HG02588 (cell line): ENCODE measurements around the gene LRP8.

Source experiments
- ATAC-seq: cut with Tn5 transposase; IDR thresholded peaks from one replicate; pipeline ENCODE4 v1.9.1; 2021; ENCODE audit warnings: mild to moderate bottlenecking, moderate library complexity; ENCODE audit not compliant: unreplicated experiment

The LRP8 gene

DNA sequence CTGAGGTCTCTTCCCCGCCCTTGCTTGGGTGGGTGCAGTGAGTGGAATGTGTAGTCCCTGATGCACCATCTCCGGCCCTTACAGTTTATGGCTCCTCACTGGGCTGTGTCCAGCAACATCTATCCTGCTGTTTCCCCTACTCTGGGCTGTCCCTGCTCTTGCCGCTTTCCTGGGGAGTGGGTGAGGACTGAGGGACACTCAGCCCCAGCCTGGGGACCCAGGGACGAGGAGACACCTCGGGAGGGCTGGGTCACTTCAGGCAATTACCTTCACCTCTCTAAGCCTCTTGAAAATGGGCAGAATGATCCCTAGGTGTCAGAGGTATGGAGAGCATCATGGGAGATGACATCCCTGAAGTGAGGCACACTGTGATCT lies 13.6 kb upstream of the LRP8 start:
- no peak for ATAC-seq

- no peak for ATAC-seq
Observed at GRCh38 chr1:53340660-53341520, 13.0 kb upstream of the LRP8 start.

GRCh38 chr1:53339736-53340635 lies 12.1 kb upstream of the LRP8 start:
- ATAC-seq, result no peak

DNA sequence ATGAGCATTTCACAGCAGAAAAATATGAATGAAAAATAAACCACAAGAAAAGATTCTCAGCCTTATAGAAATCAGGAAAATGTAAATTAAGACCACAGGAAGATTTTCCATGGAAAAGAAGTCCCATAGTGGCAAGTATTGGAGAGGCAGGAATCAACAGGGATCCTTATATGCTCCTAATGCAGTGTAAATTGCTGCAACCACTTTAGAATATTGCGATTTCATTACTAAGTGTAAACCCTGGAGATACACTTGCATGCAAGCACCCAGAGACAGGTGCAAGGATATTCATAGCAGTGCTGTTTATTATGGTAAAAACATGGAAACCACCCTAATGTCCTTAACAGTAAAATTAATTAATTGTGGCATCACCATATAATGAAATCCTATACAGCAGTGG lies 10.6 kb upstream of the LRP8 start:
- no peak for ATAC-seq

DNA sequence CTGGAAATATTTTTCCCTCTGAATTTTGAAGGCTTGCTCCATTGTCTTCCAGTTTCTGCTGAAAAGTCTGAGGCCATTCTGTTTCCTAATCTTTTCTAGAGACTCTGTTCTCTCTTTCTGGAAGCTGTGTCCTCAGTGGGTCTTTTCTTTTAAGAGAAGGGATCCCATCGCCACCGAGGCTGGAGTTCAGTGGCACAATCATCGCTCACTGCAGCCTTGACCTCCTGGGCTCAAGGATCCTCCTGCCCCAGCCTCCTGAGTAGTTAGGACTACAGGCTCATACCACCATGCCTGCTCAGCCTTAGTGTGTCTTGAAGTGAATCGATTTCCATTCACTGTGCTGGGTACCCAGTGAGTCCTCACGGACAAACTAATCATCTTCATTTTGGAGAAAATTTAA lies 9.6 kb upstream of the LRP8 start:
- ATAC-seq, result no peak

GRCh38 chr1:53336146-53336545 lies 8.3 kb upstream of the LRP8 start:
- no peak for ATAC-seq

GRCh38 chr1:53335661-53336060 lies 7.8 kb upstream of the LRP8 start:
- ATAC-seq, result no peak

DNA sequence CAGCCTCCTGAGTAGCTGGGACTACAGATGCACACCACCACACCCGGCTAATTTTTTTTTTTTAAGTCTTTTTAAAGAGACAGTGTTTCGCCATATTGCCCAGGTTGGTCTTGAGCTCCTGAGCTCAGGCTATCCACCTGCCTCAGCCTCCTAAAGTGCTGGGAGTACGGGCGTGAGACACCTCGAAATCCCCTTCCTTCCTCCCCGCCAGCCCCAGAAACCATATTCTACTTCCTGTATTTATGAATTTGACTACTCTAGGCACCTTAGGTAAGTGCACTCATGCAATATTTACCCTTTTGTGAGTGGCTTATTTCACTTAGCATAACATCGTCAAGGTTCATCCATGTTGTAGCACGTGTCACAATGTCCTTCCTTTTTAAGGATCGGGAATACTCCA lies 6.9 kb upstream of the LRP8 start:
- ATAC-seq, result no peak

GRCh38 chr1:53334312-53334711 lies 6.4 kb upstream of the LRP8 start:
- no peak for ATAC-seq

- no peak for ATAC-seq
Observed at GRCh38 chr1:53332833-53333232, 5.0 kb upstream of the LRP8 start.

DNA sequence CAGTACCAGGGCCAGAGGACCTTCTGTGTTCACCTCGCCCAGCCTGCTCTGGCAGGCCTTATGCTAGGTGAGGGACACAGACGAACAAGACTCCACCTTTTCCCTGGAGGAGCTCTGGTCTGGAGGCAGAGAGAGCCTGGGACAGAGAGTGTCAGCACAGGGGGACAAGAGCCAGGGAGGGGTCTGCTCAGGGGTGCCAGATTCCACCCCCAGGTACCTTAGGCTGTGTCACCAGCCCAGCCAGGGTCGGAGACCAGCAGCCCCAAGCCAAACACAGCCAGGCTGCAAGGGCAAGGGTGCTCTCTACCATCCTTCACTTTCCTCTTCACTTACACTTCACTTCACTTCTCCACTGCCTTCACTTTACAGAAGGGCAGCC lies 4.3 kb upstream of the LRP8 start:
- no peak for ATAC-seq

DNA sequence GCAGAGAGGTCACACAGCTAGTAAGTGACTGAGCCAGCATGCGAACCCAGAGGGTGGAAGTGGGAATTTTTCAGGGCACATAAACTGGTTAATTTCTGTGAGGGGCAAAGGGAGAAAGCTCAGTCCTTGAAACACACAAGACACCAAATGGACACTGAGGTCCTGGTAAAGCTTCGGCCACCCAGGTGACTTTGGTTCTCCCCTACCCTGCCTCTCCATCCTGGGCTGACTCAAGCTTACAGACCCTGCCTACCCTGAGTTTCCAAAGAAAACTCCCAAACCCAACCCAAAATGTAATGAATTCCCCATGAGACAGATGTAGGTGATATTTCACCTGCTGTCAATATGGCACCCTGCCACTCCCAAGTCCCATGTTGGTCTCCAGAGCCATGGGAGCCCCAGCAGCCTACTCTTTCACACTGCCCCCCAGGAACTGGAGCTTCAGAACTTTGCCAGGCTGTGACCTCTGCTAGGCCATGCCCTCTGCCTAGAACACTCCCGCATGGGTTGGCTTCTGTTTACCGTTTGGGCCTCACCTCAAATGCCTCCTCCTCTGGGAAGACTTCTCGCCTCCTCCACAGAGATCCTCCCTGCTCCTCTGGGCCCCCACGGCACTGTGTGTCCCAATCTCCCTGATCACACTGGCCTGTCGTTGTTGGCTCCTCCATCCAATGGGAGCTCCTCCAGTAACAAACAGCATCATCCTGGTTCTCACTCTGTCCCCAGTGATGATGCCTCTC lies 3.7 kb upstream of the LRP8 start:
- no peak for ATAC-seq

GRCh38 chr1:53330819-53331218 lies 2.9 kb upstream of the LRP8 start:
- ATAC-seq, result no peak

DNA sequence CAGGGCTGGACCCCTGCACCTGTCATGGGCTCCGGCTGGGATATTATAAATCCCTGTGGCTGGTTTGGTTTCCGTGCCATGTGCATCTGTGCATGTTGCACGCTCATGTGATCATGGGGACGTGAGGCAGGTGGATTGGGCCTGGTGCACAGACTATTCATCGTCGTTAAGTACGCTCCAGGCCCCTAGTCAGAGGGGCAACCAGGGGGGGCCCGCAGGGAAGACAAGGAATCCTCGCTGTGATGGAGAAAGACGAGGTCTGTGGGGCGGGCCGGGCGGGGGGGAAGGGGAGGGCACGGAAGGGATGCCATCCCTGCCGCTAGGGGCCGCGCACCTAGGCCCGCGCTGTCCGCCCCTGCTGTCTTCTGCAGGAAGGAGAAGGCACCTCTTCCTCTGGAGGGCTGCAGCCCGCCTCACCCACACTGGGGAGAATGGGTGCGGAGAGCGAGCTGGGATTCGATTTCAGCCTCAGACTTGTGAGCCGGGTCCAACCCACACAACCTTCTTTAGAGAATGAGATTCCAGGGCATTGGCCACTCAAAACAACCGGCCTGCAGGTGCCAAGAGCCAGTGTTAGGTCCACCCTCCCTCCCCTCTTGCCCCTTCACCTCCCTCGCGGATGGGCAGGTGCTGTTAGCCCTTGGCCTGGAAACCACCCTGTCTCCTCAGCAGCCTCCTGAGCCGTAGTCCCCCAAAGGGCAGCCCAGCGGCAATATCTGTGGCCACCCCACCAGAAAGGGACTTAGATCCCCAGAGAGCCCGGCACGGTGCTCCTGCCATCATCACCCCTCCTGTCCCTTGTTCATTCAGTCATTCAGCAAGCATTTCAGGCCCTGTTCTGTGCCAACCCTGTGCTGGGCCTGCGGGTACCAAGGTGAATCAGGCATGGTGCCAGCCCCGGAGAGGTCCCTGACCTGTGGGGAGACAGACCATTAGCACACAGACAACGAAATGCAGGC lies 950 bp upstream of the LRP8 start:
- no peak for ATAC-seq

DNA sequence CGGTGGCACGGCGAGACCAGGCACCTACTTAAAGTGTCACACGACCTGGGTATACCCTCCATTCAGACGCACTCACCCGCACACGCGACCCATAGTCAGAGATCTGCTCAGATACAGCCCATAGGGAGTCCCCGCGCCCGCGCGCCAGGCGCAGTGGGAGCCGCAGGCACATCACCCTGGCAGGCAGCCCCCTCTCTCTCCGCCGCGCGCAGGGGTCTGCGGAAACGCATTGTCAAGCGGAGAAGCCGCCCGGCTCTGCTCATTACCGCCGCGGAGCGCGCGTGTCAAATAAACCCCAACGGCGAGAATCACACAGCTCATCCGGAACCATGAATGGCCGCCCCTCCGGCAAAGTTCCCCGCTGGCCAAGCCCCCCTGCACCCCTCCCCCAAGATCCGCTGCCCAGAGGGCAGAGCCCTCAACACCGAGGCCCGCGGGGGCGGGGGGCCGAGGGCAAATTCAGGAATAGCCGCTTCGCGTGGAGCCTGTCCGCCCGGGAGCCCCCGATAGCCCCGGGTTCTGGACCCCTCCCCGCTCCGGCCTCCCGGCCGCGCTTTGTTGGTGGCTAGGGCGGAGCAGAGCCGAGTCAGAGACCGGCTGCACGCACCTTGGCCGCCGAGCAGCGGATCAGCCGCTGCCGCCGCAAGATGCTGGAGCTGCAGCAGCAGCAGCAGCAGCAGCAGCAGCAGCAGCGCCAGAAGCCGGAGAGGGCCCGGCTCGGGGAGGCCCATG lies 522 bp downstream of the LRP8 start:
- peak; percentile 3 for ATAC-seq

- peak; percentile 31 for ATAC-seq
Observed at GRCh38 chr1:53326598-53327181, 1.2 kb downstream of the LRP8 start.

DNA sequence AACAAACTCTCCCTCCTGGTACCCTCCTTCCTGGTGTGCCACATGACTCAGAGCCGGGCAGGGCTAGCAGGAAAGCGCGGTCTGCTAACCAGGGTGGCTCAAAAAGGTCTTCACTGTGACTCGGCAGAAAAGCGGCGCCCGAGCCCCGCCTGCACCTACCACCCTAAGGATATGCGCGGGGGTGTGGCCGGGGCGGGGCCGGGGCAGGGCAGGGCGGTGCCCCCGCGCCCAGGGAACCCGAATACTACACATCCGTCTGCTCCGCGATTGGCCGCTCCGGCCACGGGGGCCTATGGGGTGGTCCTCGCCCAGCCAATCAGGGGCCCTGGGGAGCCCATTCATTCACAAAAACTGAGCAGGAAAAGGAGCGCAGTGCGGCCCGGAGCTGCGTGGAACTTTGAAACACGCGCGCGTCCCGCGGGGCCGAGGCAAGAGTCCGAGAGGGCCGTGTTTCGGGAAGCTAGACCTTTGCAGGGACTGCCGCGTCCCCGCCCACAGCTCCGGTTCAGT lies 1.7 kb downstream of the LRP8 start:
- ATAC-seq, result peak; percentile 83

DNA sequence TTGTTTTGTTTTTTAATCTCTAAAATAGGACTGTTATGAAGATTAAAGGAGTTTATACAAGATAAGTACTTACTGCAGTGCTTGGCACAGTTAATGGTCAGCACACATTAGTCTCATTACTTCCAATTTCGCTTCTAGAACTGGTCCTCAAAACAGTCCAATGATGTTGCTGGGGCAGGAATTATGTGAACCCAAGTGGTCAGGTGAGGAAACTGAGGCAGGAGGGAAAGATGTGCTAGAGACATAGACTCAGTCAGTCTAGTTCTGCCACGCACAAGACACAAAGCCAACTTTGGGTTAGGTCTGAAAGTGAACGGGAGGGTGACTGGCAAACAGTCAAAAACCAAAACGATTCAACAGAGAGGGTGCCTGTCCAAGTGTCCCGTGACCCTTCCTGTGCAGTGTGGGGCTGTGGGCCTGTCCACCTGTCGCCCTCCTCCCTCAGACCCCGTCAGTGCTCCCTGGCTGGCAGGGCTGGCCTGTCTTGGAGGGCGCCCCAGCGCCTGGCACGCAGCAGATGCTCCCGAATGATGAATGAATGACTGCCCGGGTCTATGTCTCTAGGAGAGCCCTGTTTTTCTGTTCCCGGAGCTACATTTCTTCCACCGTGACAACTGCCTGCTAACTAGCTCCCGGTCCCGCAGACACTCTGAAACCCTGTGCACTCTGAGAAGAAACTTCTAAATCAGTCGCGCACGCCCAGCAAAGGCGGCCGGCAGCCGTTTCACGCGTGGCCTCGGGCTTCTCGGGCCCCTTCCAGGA lies 2.4 kb downstream of the LRP8 start:
- ATAC-seq, result no peak
